HG02943 (cell line): ENCODE data around the gene MAST4.
"Not testable (repeated sequence)": the region's sequence is repeated elsewhere in the genome, so short reads cannot be mapped to it uniquely, and the experiment has no call there.

Source experiments
- ATAC-seq: cut with Tn5 transposase; IDR thresholded peaks from one replicate; pipeline ENCODE4 v1.9.1; 2021; ENCODE audit warnings: mild to moderate bottlenecking, low read depth, moderate library complexity; ENCODE audit not compliant: unreplicated experiment

Gene MAST4

DNA sequence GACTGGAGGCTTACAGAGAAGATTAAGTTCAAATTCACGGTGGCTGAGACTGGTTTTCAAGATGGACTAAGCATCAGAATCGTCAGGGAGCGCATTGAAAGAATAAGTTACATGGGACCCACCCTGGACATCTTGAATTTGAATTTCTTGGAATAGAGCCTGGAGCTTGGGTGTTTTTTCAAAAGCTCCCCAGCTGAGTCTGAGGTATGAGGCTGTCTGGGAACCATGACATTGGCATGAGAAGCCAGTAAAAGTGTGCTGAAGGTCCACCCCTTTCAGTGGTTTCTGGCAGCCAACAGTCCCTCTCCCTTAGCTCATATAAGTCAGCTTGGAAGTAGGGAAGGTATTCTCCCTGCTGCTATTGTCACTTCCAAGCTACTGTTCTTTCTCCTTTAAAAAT is 97.8 kb downstream of the MAST4 start:
- ATAC-seq, result no peak

DNA sequence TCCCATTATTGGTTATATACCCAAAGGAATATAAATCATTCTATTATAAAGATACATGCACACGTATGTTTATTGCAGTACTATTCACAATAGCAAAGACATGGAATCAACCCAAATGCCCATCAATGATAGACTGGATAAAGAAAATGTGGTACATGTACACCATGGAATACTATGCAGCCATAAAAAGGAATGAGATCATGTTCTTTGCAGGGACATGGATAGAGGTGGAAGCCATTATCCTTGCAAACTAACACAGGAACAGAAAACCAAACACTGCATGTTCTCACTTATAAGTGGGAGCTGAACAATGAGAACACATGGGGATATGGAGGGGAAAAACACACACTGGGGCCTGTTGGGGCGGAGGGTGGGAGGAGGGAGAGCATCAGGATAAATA is 99.6 kb downstream of the MAST4 start:
- not testable (repeated sequence) for ATAC-seq

DNA sequence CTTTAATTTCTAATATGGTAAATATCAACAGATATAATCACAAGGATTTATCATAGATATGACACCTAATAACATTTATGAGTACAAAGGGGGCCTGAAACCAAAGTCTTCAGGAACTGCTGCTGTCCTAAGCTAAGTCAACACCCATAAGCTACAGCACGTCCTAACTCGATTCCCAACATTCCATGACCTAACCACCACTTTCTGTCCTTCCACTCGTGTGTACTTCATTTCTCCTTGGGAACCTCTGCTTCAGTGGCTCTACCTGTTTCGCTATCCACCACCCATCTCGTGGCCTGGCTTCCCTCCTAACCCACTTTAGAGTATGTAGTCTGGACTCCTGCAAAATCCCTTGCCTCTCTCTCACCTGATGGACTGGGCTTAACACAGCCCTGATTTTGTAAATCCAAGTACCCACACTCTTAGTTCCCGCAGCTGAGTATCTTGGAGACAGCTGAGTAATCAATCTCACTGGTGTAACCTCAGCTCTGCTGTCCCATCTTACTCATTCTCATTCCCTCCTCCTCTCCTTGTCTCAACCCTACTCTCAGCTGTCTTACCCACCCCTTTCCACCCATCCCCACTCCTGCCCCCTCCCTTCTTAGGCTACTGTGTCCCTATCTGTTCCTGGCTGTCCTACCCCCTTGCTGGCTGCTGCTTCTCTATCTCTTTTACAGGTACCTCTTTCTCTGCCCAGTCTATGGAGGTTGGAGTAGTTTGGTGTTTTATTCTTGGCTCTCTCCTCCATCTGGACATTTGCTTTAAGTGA is 101.8 kb downstream of the MAST4 start:
- no peak for ATAC-seq

DNA sequence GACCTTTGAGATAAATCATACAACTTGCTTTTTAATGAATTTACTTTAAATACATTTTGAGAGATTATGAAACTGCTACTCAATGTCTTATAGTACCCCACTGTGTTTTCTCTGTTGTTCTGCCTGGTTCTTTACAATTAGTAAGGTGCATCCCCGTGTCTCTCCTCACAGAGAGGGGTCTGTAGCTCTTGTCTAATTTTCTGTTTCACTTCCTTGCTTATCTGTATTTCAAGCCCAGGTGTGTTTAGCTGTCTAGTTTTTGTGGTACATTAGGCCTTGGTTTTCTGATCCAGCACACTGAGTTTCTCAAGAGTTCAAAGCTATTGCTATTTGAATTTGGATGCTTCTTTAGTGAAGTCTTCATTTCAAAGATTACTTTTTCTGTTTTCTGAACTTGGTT is 105.1 kb downstream of the MAST4 start:
- no peak for ATAC-seq

DNA sequence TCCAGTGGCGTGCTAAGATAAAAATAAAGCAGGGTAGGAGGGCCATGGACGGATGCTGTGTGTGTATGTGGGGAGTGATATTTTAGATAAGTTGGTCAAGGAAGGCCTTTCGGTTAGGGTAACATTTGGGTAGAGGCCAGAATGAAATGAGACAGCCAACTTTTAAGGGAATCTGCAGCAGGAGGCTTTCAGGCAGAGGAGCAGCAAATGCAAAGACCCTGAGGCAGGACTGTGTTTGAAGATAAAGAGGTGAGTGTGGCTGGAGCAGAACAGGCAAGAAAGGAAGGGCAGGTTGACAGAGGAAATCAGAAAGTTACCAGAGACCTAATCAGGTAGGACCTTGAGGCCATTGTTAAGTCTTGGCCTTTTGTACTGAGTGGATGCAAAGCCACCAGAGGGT is 106.2 kb downstream of the MAST4 start:
- no peak for ATAC-seq

DNA sequence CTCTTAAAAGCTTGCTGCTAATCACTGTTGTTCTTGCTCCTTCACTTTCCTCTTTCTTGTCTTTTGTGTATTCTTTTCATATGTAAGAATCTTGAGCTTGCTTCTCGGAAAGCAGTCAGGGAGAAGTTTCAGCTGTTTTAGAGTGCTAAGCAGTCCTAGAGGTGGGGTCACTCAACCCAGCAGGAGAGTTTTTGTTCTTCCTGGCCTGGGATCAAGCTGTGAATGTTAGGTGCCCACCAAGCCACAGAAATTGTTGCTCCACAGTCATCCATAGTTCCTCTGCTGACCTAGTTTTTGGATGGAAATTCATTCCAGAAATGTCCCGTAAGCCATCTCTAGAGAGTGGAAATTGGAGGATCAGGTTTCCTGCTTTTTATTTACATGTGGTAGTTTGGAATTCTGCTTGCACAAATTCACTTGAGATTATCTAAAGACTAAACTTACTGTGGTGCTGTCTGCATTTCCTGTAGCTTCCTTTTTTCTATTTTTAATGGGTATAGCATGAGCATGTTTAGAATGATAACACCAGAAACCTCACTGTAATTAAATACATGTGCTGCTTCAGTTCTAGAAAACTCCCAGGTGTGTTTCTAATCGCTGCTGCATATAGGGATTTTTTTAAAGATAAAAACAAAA is 108.7 kb downstream of the MAST4 start:
- ATAC-seq, result no peak

DNA sequence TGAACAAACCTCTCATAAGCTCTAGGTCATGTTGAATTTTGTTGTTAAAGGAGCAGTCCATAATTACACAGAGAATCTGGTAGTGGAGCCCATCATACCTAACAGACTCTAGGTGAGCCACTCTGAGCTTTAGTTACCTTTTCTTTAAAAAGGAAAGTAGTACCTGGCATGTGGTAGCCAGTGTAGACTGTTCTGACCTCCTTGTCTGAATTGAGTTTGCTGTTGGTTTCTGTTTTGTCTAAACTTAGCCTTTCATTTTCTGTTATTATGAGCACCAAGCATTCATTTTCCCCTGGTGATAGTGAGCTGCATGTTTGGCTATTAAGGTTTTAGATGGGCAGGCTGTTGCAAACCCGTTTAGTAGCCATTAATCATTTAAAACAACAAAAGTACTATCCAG is 112.2 kb downstream of the MAST4 start:
- ATAC-seq, result no peak

DNA sequence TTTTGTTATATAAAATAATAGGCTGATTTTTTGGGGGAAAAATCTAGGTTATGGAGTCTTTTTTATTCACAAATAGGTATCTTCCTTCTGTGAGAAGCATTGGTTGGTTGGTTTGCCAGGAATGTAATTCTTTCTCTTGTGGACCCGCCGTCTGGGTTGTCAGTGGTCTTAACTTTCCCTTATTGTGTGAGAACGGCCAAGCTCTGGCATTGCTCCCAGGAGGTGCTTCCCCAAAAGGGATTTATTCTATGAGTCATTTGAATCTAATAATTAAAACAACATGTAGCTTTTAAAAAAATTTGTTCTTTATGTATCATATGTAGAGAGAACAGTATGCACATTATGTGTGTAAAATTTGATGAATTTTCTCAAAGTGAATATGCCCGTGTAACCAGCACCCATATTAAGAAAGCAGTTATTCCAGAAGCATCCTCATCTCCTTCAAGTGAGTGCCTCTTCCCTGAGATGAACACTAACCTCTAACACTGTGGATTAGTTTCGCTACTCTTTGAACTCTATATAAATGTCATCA is 114.4 kb downstream of the MAST4 start:
- ATAC-seq, result no peak

DNA sequence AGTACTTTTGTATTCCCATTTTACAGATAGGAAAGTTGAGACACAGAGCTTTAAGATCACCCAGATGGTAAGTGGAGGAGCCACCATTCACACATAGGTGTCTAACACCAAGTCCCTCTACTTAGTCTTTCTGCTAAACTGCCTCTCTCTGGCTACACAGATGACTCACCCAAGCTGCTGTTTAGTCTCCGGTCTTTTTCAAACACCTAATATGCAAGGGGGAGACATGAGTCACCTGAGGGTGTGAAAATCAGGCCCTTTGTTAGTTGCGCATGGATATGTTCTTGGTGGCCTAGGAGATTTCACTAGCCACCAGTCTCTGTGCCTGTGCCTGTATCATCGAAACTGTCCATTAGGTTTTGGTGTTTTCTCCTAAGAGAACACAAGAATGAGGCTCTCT is 117.8 kb downstream of the MAST4 start:
- no peak for ATAC-seq

DNA sequence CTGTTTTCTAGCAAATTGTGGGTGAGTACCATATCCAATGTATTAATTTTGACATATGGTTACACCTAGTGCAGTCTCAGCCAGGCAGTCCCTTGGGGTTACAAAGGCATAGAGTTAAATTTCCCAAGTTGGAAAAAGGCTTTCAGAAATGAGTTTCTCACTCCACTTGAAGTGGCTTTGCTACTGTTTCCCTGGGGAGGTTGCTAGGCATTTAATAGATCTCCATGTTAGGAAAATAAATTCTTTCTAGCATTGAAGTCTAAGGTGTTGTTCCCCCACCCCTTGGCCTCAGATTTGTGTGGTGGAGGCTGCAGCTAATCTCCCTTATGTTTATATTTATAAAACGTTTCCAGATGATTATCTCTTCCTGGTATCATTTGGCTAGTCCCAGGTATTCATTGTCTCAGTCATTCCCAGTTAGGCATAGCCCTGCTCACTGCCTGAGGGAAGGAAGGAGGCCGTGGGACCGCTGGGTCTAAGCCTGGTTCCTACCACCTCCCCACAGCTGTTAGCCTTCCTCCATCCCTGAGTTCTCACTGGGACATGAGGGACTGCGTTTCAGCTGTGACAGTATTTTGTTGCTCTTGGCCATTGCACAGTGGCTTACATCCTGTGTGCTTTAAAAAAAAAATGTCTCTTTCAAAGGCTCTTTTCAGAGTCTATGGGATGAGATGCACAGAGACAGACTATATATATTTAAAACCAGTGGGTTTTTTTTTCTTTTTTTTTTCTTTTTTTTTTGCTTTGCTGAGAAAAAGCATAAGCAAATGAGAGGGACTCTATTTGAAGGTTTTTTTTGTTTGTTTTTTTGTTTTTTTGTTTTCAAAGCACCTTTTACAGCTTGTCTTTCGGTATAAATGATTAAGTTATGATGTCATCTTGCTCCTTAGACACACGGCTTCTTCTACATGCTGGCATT is 121.5 kb downstream of the MAST4 start:
- no peak for ATAC-seq

DNA sequence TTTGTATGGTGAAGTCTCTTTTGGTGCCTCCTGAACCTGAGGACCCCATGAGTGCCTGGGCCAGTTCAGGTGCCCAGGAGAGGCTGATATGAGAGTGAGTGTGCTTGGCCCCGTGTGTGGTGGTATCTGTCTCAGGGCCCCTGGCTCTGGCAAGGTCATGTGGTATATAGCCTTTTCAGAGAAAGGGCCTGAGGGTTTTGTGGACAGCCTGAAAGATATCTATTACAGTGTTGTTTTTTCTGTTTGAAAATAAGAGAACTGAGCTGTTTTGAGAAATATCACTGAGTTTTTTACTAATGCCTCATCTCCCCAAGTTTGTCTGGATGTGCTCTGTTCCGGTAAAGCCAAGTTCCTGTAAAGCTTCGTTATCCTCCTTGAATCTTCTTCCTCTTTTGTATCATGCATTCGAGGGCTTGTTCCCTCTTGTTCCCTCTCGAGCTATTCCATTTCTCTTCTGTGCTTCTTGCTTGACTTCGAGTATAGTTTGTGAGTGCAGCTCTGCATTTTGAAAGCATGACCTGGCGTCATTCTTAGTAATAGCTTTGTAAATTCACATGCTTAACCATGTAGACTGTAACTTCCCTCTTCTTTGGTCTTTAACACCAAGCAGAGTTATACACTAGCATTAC is 122.3 kb downstream of the MAST4 start:
- ATAC-seq, result no peak

DNA sequence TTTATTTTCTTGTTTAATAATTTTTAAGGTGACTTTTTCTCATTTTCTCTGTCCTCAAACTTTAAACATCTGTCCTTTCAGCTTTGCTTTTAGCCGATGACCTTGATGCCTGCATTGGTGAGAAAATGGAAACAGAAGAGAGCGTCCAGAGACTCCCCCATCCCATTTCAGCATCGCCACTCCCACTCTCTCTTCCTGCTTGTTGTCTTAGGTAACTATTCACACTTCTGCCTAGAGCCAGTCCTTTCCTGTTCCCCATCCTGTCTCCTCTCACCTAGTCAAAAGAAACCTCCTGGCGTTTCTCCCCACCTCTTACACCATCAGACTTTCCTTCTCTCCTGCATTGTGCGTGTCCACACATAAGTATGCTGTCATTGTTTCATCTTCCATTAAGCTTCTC is 124.6 kb downstream of the MAST4 start:
- ATAC-seq, result no peak

DNA sequence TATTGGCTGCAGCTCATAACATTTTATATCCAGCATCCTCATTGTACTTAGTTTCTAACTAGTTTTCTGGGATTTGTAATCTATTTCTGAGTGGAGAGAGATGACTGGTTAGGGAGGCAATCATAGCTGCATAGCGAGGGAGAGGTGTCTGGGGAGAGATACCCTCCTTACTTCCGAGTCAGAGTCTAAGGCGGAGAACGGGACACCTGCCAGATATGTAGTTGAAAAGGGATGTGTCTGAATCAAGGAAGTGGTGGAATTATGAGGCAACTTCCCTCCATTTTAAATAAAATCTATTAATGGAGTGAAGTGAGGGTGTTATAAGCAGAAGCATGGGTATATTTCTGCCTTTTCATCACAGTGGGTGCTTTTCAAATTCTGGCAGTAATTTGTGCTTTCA is 126.5 kb downstream of the MAST4 start:
- no peak for ATAC-seq

DNA sequence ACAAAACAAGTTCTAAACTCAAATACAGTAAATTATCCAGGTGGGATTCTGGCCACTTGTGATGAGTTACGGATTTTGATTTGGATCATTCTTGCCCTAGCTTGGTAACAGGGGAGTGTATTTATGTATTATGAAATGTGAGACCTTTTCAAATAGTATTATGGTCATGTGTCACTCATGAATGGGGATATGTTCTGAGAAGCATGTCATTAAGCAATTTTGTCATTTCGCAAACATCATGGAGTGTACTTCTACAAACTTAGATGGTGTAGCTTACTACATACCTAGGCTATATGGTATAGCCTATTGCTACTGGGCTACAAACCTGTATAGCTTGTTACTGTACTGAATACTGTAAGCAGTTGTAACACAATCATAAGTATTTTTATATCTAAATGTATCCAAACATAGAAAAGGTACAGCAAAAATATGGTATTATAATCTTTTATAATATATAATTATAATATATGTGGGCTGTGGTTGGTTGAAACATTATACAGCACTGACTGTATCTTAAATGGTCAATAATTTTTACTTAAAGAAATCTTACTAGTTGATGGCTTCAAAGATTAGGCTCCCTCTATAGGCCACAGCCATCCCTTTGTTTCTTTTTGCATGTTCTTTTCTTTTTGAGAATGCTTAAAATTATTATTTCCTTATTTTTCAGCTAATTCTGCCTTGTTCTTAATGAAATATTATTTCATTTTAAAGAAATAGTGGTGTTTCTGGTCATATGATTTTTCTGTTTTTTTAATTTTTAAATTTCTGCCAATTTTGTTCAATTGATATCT is 128.4 kb downstream of the MAST4 start:
- no peak for ATAC-seq

DNA sequence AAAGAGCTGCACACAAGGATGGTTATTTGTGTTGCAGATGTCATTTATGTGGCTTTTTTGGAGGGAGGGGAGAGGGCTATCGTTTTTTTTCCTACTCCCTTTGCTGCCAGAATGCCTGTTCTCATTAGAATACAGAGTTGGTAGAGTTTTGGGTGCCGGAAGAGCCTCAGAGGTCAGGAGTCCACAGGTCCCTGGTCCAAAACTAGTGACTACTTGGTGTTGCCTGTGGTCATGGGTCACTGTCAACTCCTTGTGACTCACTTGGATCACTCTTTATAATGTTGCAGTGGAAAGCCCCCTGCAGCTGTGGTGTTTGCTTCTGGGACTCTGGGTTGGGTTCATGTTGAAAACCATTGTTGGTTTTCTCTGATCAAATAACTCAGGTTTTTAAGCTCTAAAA is 131.4 kb downstream of the MAST4 start:
- ATAC-seq, result no peak

DNA sequence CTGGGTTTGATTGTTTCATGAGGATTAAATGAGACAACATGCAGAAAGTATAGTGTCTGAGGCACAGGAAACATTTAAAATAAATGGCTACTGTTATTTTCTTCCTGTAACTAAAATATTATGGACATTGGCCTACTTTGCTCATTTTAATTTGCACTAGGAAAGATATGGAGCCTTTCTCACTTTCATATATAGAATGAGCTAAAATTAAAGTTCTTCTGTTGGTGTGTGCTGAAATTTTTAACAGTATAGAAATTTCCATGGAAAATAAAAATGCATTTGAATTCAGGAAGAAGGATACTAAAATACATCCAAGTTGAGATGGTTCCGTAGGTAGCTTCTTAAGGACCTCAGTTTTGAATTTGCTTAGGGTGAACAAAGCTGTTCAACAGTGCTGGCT is 131.9 kb downstream of the MAST4 start:
- ATAC-seq, result no peak

DNA sequence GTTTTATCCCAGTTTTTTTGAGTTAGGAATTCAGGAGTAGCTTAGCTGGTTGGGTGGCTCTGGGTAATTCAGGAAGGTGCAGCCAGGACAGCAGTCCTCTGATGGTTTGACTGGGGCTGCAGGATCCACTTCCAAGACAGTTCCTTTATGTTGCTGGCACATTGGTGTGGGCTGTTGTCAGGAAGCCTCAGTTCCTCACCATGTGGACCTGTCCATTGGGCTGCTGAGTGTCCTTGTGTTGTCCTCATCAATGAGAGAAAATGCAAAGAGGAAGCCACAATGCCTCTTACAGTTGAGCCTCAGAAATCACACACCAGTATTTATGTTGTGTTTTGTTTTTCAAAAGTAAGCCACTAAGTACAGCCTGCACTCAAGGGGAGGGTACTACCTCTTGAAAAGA is 140.9 kb downstream of the MAST4 start:
- no peak for ATAC-seq

DNA sequence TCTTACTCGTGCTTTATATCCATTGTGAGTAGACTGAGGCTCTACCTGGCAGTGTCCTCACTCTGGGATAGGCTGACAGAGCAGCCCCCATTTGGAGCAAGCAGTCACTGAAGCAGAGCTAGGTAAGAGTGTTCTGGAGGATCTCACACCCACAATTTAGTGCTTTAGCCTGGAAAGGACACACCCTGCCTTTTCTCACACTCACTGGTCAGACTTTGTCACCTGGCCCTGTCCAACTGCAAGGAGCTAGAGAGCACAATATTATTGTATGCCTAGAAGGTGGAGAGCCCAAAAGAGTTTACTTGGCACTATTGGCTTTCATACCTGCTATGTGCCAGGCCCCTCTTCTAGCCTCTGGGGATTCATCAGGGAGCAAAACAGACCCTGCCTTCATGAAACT is 141.9 kb downstream of the MAST4 start:
- no peak for ATAC-seq

DNA sequence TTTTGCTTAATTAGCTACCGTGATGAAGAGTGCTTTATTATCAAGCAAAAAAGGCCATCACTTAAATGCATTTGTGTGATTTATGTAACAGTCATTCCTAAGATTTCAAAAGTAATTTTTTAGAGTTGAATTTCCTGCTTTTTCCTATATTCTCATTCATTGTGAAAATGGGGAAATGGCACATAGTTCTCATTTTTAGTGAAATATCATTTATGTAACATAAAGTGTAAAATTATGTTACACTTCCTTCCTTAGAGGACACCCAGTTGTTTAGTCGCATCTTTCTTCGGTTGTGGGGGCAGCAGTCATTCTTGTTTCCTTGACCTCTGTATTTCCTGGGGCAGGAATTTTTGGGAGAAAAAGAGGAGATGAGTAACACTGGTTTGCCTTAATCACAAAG is 142.8 kb downstream of the MAST4 start:
- no peak for ATAC-seq

DNA sequence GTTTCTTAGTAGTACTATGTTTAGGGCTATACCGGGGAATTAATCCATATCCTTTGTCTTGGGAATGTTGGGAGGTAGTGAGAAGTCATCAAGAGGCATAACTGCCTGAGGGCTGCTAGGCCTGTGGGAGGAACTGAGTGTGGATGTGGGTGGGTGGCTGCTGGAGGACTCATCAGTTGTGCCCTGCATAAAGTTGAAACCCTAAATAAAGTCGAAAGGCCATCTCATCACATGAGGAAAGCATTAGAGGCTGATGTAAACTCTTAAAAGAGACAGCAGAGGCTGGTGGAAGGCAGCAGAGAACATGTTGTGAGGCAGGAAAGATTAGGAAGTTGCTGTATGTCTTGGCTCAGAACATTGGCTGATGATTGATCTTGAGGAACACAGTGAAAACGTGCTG is 143.8 kb downstream of the MAST4 start:
- ATAC-seq, result no peak
